Measurements from ENCODE around the gene NAA10.

GRCh38 chrX:153920546-153920945 lies 14.3 kb downstream of the NAA10 start:
- TF ChIP-seq, protein P1, sequence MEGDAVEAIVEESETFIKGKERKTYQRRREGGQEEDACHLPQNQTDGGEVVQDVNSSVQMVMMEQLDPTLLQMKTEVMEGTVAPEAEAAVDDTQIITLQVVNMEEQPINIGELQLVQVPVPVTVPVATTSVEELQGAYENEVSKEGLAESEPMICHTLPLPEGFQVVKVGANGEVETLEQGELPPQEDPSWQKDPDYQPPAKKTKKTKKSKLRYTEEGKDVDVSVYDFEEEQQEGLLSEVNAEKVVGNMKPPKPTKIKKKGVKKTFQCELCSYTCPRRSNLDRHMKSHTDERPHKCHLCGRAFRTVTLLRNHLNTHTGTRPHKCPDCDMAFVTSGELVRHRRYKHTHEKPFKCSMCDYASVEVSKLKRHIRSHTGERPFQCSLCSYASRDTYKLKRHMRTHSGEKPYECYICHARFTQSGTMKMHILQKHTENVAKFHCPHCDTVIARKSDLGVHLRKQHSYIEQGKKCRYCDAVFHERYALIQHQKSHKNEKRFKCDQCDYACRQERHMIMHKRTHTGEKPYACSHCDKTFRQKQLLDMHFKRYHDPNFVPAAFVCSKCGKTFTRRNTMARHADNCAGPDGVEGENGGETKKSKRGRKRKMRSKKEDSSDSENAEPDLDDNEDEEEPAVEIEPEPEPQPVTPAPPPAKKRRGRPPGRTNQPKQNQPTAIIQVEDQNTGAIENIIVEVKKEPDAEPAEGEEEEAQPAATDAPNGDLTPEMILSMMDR (IDR thresholded peaks at IDR 0.05): no peak
- TF ChIP-seq, protein P2, sequence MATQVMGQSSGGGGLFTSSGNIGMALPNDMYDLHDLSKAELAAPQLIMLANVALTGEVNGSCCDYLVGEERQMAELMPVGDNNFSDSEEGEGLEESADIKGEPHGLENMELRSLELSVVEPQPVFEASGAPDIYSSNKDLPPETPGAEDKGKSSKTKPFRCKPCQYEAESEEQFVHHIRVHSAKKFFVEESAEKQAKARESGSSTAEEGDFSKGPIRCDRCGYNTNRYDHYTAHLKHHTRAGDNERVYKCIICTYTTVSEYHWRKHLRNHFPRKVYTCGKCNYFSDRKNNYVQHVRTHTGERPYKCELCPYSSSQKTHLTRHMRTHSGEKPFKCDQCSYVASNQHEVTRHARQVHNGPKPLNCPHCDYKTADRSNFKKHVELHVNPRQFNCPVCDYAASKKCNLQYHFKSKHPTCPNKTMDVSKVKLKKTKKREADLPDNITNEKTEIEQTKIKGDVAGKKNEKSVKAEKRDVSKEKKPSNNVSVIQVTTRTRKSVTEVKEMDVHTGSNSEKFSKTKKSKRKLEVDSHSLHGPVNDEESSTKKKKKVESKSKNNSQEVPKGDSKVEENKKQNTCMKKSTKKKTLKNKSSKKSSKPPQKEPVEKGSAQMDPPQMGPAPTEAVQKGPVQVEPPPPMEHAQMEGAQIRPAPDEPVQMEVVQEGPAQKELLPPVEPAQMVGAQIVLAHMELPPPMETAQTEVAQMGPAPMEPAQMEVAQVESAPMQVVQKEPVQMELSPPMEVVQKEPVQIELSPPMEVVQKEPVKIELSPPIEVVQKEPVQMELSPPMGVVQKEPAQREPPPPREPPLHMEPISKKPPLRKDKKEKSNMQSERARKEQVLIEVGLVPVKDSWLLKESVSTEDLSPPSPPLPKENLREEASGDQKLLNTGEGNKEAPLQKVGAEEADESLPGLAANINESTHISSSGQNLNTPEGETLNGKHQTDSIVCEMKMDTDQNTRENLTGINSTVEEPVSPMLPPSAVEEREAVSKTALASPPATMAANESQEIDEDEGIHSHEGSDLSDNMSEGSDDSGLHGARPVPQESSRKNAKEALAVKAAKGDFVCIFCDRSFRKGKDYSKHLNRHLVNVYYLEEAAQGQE (IDR thresholded peaks at IDR 0.05; ENCODE audit: insufficient read depth in 1 of 2, low read depth in 2 of 2, low read length in 1 of 2): no peak
- TF ChIP-seq SIN3A (IDR thresholded peaks at IDR 0.05; ENCODE audit: borderline replicate concordance, insufficient read depth, low read depth, low read length): no peak
- TF ChIP-seq POLR2AphosphoS5 (IDR thresholded peaks at IDR 0.05; ENCODE audit: low read depth, low read length): no peak
- no peak for TF ChIP-seq TCF7L2 (IDR thresholded peaks at IDR 0.05; ENCODE audit: low read depth, low read length)

Data from Panc1 (cell line).